ENCODE data around the gene EVA1C. TPM values are rescaled to one million over a fixed set of nuclear protein-coding genes. Genes with fewer than 3 reads are reported as not detected.

The EVA1C gene
- polyA plus RNA-seq, 1 of the 3 experiments (the other 2 are of a cell fraction): 10.1 TPM

- Histone ChIP-seq H3K27me3 (ENCODE audit: insufficient read depth) (no peaks in the 10 kb centered on the region), H2AFZ (ENCODE audit: low read depth) (no peak overlapping the region), H3K79me2 (ENCODE audit: insufficient read depth) (no peaks in the 10 kb centered on the region), H3K27ac (ENCODE audit: low read depth in 2 of 2, low read length in 1 of 2) (no peak overlapping the region), H4K20me1 (ENCODE audit: insufficient read depth) (no peaks in the 10 kb centered on the region), H3F3A (replicated peaks; ENCODE audit: insufficient read depth) (peaks cover 10% of the 10 kb centered on the region), H3K4me2 (no peak overlapping the region), H3K4me1 (ENCODE audit: control insufficient read depth in 1 of 2, insufficient read depth in 2 of 2, low read depth in 1 of 2, low read length in 1 of 2) (no peaks in the 10 kb centered on the region), H3K9me3 (no peaks in the 10 kb centered on the region), H3K4me3 (ENCODE audit: low read depth in 2 of 2, low read length in 1 of 2) (no peak overlapping the region), H3K9me2 (no peaks in the 10 kb centered on the region), H3K36me3 (replicated peaks in 1 of 2; ENCODE audit: control insufficient read depth in 1 of 2, insufficient read depth in 2 of 2, low read length in 1 of 2) (no peaks in the 10 kb centered on the region), H3K9ac (no peak overlapping the region)
- DNase-seq: no peak
- ChIA-PET POLR2A (no interaction called here), CTCF (no interaction called here)
- no peak for TF ChIP-seq CHD2 (IDR thresholded peaks at IDR 0.05; ENCODE audit: low read length, partially characterized antibody)
- no peak for TF ChIP-seq ELF1 (IDR thresholded peaks at IDR 0.05)
- WGBS (ENCODE audit: low lambda C conversion rate): 80% methylated on average over 6 of the region's 6 CpGs
These were observed 120.1 kb downstream of the EVA1C start for GRCh38 chr21:32532636-32533035.

DNA sequence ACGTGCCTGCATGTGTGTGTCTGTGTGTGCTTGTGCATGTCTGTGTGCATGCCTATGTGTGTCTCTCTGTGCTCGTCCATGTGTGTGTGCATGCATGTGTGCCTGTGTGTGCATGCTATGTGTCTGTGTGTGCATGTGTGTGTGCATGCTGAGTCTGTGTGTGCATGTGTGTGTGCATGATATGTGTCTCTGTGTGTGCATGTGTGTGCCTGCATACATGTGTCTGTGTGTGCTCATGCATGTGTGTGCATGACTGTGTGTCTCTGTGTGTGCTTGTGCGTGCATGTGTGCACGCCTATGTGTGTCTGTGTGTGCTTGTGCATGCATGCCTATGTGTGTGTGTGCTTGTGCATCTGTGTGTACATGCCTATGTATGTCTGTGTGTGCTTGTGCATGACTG is 120.5 kb downstream of the EVA1C start:
- Histone ChIP-seq H3K27ac (ENCODE audit: low read depth in 2 of 2, low read length in 1 of 2) (no peak overlapping the region), H3K4me1 (ENCODE audit: control insufficient read depth in 1 of 2, insufficient read depth in 2 of 2, low read depth in 1 of 2, low read length in 1 of 2) (no peaks in the 10 kb centered on the region), H3K4me2 (no peak overlapping the region), H3K9me2 (no peaks in the 10 kb centered on the region), H2AFZ (ENCODE audit: low read depth) (no peak overlapping the region), H3K36me3 (replicated peaks in 1 of 2; ENCODE audit: control insufficient read depth in 1 of 2, insufficient read depth in 2 of 2, low read length in 1 of 2) (no peaks in the 10 kb centered on the region), H3F3A (replicated peaks; ENCODE audit: insufficient read depth) (peaks cover 10% of the 10 kb centered on the region), H4K20me1 (ENCODE audit: insufficient read depth) (no peaks in the 10 kb centered on the region), H3K4me3 (ENCODE audit: low read depth in 2 of 2, low read length in 1 of 2) (no peak overlapping the region), H3K9me3 (no peaks in the 10 kb centered on the region), H3K79me2 (ENCODE audit: insufficient read depth) (no peaks in the 10 kb centered on the region), H3K27me3 (ENCODE audit: insufficient read depth) (no peaks in the 10 kb centered on the region), H3K9ac (no peak overlapping the region)
- no peak for DNase-seq
- WGBS (ENCODE audit: low lambda C conversion rate): 78% methylated on average over 4 of the region's 4 CpGs
- TF ChIP-seq, protein P1, sequence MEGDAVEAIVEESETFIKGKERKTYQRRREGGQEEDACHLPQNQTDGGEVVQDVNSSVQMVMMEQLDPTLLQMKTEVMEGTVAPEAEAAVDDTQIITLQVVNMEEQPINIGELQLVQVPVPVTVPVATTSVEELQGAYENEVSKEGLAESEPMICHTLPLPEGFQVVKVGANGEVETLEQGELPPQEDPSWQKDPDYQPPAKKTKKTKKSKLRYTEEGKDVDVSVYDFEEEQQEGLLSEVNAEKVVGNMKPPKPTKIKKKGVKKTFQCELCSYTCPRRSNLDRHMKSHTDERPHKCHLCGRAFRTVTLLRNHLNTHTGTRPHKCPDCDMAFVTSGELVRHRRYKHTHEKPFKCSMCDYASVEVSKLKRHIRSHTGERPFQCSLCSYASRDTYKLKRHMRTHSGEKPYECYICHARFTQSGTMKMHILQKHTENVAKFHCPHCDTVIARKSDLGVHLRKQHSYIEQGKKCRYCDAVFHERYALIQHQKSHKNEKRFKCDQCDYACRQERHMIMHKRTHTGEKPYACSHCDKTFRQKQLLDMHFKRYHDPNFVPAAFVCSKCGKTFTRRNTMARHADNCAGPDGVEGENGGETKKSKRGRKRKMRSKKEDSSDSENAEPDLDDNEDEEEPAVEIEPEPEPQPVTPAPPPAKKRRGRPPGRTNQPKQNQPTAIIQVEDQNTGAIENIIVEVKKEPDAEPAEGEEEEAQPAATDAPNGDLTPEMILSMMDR (IDR thresholded peaks at IDR 0.05): no peak
- TF ChIP-seq JUND (IDR thresholded peaks at IDR 0.05): no peak
- no peak for TF ChIP-seq TCF12 (IDR thresholded peaks at IDR 0.05)
- TF ChIP-seq USF1 (IDR thresholded peaks at IDR 0.05; ENCODE audit: borderline replicate concordance, low read depth): no peak
- no peak for TF ChIP-seq RCOR1 (IDR thresholded peaks at IDR 0.05; ENCODE audit: low read length)
- TF ChIP-seq NFIC (IDR thresholded peaks at IDR 0.05; ENCODE audit: borderline replicate concordance): no peak
- TF ChIP-seq RFX5 (IDR thresholded peaks at IDR 0.05; ENCODE audit: low read length): no peak
- TF ChIP-seq, protein P2, sequence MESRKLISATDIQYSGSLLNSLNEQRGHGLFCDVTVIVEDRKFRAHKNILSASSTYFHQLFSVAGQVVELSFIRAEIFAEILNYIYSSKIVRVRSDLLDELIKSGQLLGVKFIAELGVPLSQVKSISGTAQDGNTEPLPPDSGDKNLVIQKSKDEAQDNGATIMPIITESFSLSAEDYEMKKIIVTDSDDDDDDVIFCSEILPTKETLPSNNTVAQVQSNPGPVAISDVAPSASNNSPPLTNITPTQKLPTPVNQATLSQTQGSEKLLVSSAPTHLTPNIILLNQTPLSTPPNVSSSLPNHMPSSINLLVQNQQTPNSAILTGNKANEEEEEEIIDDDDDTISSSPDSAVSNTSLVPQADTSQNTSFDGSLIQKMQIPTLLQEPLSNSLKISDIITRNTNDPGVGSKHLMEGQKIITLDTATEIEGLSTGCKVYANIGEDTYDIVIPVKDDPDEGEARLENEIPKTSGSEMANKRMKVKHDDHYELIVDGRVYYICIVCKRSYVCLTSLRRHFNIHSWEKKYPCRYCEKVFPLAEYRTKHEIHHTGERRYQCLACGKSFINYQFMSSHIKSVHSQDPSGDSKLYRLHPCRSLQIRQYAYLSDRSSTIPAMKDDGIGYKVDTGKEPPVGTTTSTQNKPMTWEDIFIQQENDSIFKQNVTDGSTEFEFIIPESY (IDR thresholded peaks at IDR 0.05; ENCODE audit: borderline replicate concordance, low read depth): no peak
- TF ChIP-seq, protein P3, sequence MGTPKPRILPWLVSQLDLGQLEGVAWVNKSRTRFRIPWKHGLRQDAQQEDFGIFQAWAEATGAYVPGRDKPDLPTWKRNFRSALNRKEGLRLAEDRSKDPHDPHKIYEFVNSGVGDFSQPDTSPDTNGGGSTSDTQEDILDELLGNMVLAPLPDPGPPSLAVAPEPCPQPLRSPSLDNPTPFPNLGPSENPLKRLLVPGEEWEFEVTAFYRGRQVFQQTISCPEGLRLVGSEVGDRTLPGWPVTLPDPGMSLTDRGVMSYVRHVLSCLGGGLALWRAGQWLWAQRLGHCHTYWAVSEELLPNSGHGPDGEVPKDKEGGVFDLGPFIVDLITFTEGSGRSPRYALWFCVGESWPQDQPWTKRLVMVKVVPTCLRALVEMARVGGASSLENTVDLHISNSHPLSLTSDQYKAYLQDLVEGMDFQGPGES (IDR thresholded peaks at IDR 0.05; ENCODE audit: low read depth, low read length): no peak
- TF ChIP-seq EP300 (IDR thresholded peaks at IDR 0.05; ENCODE audit: borderline replicate concordance in 1 of 2, low read depth in 1 of 2, low read length in 1 of 2): no peak
- TF ChIP-seq POLR2AphosphoS5 (IDR thresholded peaks at IDR 0.05; ENCODE audit: low read depth, low read length): no peak
- no peak for TF ChIP-seq TEAD4 (IDR thresholded peaks at IDR 0.05; ENCODE audit: borderline replicate concordance, insufficient read depth)
- no peak for TF ChIP-seq ELF1 (IDR thresholded peaks at IDR 0.05)
- TF ChIP-seq, protein P4, sequence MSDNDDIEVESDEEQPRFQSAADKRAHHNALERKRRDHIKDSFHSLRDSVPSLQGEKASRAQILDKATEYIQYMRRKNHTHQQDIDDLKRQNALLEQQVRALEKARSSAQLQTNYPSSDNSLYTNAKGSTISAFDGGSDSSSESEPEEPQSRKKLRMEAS (IDR thresholded peaks at IDR 0.05; ENCODE audit: low read depth): no peak
- no peak for TF ChIP-seq RXRA (IDR thresholded peaks at IDR 0.05; ENCODE audit: borderline replicate concordance, low read depth)
- no peak for TF ChIP-seq SMC3 (IDR thresholded peaks at IDR 0.05; ENCODE audit: low read depth, low read length)
- TF ChIP-seq EZH2phosphoT487 (IDR thresholded peaks at IDR 0.05; ENCODE audit: borderline replicate concordance, low read depth): no peak
- TF ChIP-seq YY1 (IDR thresholded peaks at IDR 0.05; ENCODE audit: low read depth): no peak
- TF ChIP-seq MEF2A (IDR thresholded peaks at IDR 0.05; ENCODE audit: borderline replicate concordance, low read depth): no peak
- POLR2A ChIA-PET: no interaction called here
- CTCF ChIA-PET: no interaction called here
